NCI-H2196 treated with DMSO at 0.1 percent for 48 hours (cell line): ENCODE results near the gene KDM3A.

ENCODE experiments used
- DNase-seq: peaks from one replicate; lab custom pipeline; 2025; ENCODE audit not compliant: unreplicated experiment; lab: John Stamatoyannopoulos, UW

Gene KDM3A, protein sequence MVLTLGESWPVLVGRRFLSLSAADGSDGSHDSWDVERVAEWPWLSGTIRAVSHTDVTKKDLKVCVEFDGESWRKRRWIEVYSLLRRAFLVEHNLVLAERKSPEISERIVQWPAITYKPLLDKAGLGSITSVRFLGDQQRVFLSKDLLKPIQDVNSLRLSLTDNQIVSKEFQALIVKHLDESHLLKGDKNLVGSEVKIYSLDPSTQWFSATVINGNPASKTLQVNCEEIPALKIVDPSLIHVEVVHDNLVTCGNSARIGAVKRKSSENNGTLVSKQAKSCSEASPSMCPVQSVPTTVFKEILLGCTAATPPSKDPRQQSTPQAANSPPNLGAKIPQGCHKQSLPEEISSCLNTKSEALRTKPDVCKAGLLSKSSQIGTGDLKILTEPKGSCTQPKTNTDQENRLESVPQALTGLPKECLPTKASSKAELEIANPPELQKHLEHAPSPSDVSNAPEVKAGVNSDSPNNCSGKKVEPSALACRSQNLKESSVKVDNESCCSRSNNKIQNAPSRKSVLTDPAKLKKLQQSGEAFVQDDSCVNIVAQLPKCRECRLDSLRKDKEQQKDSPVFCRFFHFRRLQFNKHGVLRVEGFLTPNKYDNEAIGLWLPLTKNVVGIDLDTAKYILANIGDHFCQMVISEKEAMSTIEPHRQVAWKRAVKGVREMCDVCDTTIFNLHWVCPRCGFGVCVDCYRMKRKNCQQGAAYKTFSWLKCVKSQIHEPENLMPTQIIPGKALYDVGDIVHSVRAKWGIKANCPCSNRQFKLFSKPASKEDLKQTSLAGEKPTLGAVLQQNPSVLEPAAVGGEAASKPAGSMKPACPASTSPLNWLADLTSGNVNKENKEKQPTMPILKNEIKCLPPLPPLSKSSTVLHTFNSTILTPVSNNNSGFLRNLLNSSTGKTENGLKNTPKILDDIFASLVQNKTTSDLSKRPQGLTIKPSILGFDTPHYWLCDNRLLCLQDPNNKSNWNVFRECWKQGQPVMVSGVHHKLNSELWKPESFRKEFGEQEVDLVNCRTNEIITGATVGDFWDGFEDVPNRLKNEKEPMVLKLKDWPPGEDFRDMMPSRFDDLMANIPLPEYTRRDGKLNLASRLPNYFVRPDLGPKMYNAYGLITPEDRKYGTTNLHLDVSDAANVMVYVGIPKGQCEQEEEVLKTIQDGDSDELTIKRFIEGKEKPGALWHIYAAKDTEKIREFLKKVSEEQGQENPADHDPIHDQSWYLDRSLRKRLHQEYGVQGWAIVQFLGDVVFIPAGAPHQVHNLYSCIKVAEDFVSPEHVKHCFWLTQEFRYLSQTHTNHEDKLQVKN (N-terminal part only)

DNA sequence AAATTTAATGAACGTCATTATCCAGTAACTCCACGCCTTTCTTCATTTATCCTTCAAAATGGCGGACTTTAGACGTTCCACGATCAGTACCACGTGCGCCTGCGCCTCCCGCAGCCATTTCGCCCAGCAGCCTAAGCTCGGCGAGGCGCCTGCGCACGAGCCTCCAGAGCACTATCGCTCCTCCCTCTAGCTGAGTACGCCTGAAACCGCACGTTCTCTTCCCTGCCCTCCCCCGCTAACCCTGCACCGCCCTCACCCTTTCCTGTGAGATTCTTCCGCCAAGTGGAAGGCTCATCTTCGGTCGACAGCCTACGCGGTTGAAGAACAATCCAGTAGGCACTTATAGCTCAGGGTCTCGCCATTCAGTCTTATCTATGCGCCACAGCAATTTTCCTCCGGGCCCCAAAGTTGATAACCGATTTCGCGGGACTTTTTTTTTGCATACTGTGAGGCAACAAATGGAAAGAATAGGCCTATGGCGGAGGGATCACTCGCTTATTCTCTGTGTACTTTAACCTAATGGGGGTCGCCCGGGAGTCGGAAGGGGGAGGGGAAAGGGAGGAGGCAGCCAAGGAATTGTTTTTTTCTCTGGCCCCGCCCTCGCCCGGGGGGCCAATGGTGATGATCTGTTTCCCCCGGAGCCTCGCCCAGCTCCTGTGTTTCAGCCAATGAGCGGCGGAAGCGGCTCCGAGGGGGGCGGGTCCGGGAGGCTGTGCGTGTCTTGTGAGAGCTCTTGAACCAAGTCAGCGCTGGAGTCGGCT is at the start of gene KDM3A:
KDM3A (plus strand) TSS at position 741 of the 761 bp plus-strand sequence. CDS start 677 bp downstream, outside the sequence.
- DNase-seq: peak; percentile 83

DNA sequence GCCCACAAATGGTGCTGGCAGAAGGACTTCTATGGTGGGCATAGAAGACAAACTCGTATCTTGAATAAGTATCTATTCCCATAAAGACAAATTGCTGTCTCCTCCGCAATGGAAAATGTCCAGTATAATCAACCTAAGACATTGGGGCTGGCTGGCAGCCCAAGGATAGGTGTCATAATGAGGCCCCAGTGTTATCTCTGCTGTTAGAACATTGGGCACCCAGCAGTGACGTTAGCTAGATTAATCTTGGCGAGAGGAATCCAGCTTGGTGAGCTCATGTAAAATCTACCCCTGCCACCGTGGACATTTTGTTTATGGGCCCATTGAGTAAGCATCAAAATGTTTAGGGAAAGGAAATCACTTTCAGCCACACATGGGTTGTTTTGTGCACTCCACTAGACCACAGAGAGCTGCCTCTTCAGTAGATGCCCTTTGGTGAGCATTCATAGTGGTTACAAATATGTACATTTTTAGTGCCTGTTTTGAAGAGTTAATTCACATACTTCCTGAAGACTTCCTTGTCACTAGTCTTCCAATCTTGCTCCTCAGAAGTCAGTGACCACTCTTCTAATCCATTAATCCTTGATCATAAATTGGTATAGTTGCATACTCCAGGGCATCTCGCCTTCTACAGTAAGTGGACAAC is 48.2 kb upstream of the KDM3A start:
- DNase-seq: no peak

- DNase-seq: peak; percentile 1
Observed at GRCh38 chr2:86393521-86394491, 47.4 kb upstream of the KDM3A start.

DNA sequence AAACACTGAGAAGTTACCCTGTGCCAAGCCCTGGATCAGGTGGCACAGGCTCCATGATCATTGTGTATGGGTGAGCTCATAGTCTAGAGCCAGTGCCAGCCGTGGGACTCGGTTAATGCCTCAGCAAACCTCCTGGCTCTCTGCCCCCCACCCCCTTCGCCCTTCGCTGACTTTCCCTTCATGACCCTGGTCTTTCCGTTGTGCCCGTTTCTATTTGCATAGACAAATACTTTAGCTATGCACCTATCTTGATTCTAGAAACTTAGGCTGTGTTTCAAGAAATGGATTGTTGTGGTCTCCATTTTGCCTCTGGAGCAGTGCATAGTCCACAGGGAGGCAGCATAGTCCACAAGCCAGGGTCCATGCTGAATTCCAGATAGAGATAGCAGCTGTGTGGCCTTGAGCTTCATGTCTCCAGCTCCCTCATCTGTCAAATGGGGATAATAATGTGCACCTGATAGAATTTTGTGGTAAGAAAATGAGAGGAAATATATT is 44.8 kb upstream of the KDM3A start:
- DNase-seq: no peak

DNA sequence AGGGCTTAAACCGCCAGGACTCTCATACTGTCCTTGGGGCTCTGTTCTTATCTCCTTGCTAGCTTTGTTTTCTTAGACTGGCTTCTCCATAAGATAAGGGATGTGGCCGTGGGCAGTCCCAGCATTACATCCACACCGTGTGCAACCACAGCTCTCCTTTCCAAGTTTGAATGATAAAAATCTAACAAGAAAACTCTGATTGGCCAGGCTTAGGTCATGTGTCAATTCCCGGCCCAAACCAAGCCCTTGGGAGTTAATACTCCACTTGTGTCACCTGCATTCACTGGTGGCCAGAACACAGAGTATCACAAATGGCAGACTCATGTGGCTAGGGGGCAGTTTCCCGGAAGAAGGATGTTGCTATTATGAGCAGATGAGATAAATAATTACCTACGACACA is 43.2 kb upstream of the KDM3A start:
- DNase-seq: no peak

GRCh38 chr2:86398500-86399474 is 42.4 kb upstream of the KDM3A start:
- no peak for DNase-seq

- DNase-seq: no peak
Observed at GRCh38 chr2:86400321-86400720, 40.9 kb upstream of the KDM3A start.

GRCh38 chr2:86410581-86410980 is 30.6 kb upstream of the KDM3A start:
- DNase-seq: no peak

- no peak for DNase-seq
Observed at GRCh38 chr2:86411396-86411795, 29.8 kb upstream of the KDM3A start.

- DNase-seq: no peak
Observed at GRCh38 chr2:86412007-86412406, 29.2 kb upstream of the KDM3A start.

- no peak for DNase-seq
Observed at GRCh38 chr2:86413296-86414094, 27.7 kb upstream of the KDM3A start.

- DNase-seq: no peak
Observed at GRCh38 chr2:86414996-86415395, 26.2 kb upstream of the KDM3A start.

GRCh38 chr2:86416146-86416545 is 25.0 kb upstream of the KDM3A start:
- DNase-seq: no peak

DNA sequence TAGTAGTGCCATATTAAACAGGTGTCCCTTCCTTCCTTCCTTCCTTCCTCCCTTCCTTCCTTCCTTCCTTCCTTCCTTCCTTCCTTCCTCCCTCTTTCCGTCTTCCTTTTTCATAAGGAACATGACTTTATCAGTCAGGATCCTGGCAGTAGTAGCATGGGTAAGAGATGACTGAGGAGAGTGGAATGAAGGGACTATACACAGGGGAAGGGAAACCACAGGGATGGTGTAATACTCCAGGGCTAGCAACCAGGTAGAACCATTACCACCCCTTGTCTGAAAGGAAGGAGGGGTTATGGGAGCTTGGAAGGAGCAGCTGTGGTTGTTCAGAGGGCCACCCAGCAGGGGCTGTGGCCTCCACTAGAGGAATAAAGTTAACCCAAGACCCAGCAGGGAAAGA is 23.2 kb upstream of the KDM3A start:
- no peak for DNase-seq

DNA sequence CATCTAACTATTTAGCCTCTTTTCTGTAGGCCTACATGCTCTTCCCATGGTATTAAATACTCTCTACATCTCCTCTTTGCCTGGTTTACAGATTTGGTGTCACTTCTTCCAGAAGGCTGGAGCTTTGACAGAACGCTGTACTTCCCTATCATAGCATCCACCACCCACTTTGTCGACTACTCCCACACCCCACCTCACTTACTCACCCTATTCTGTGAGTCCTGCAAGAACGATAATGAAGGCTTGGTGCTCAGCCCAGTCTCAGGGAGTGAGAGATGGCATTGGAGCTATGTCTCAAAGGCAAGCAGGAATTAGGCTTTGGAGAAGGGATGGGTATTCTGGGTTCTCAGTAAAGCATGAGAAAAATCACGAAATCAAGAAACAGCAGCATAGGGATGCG is 20.3 kb upstream of the KDM3A start:
- no peak for DNase-seq

DNA sequence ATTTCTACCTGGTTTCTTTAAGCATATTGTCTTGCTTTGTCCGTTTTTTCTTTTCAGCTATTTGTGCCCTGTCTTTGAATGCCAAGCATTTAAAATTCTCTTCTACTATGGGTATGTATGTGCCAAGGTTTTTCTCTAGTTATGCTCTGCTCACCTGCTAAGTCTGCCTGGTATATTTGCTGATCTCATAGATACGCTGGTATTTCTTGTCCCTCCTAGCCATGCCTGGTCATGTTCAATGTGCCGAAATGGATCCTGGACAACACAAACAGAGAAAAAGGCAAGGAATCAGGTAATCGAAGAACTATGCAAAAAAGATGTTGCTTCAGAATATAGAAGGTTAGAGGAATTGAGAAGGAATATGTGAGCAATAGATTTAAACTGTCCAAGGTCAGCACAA is 14.9 kb upstream of the KDM3A start:
- no peak for DNase-seq

- DNase-seq: no peak
Observed at GRCh38 chr2:86429335-86429734, 11.8 kb upstream of the KDM3A start.
